AG09319 (cell line): ENCODE measurements around the gene KIF21B.

ENCODE experiments used
- DNase-seq: peaks from one replicate; pipeline ENCODE4 v3.0.0-alpha.2; 2010; ENCODE audit warnings: low read depth; ENCODE audit errors: extremely low read depth
- TF ChIP-seq, protein P1 (sequence below): IDR thresholded peaks from 2 replicates; pipeline ENCODE4 v1.5.1; 2011; ENCODE audit warnings: low read depth, mild to moderate bottlenecking, inconsistent platforms, low read length, moderate library complexity

KIF21B gene

DNA sequence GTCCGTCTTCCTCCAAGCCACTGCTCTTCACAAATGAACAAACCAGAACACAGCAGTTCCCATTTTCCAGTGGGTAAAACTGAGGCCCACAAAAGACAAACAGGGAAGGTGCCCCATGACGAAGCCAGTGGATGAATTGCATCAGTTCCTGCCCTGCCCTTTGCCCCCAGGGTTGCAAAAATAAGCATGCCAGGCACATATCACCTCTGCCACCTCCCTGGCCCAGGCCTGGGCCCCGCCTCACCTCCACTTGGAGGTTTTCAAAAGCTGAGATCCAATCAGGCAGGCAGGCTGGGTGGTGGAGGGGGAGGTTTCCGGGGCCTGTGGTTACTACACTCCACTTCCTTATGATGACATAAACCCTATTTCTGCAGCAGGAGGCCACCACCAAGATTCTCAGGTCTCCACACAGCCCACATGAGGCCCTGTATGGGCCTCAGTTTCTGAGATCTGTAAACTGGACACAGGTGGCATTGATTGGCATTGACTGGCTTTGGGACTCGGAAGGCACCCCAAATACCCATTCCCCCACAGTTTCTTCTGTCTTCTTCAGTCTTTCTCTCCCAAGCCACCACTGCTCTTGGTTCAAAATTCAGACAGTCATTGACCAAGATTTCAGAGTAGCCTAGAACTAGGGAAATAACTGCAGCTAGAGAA lies 4.1 kb downstream of the KIF21B start:
- TF ChIP-seq, protein P1, sequence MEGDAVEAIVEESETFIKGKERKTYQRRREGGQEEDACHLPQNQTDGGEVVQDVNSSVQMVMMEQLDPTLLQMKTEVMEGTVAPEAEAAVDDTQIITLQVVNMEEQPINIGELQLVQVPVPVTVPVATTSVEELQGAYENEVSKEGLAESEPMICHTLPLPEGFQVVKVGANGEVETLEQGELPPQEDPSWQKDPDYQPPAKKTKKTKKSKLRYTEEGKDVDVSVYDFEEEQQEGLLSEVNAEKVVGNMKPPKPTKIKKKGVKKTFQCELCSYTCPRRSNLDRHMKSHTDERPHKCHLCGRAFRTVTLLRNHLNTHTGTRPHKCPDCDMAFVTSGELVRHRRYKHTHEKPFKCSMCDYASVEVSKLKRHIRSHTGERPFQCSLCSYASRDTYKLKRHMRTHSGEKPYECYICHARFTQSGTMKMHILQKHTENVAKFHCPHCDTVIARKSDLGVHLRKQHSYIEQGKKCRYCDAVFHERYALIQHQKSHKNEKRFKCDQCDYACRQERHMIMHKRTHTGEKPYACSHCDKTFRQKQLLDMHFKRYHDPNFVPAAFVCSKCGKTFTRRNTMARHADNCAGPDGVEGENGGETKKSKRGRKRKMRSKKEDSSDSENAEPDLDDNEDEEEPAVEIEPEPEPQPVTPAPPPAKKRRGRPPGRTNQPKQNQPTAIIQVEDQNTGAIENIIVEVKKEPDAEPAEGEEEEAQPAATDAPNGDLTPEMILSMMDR = no peak
- DNase-seq = no peak

DNA sequence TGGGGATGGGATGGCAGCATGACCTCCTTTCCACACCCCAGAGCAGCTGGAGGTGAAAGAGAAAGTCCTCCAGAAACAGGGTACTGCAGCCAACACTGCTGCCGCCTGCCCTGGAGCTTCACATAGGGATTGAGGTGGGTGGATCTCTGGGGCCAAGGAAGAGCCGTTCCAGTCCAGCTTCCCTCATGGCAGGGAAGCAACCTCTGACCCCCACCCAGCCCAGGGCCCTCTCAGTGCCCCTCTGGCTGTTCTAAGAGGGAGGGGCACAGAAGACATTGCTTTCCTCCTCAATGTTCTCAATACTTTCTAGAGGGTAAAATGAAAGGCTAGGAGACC lies 5.7 kb downstream of the KIF21B start:
- TF ChIP-seq, protein P1 = no peak
- no peak for DNase-seq

DNA sequence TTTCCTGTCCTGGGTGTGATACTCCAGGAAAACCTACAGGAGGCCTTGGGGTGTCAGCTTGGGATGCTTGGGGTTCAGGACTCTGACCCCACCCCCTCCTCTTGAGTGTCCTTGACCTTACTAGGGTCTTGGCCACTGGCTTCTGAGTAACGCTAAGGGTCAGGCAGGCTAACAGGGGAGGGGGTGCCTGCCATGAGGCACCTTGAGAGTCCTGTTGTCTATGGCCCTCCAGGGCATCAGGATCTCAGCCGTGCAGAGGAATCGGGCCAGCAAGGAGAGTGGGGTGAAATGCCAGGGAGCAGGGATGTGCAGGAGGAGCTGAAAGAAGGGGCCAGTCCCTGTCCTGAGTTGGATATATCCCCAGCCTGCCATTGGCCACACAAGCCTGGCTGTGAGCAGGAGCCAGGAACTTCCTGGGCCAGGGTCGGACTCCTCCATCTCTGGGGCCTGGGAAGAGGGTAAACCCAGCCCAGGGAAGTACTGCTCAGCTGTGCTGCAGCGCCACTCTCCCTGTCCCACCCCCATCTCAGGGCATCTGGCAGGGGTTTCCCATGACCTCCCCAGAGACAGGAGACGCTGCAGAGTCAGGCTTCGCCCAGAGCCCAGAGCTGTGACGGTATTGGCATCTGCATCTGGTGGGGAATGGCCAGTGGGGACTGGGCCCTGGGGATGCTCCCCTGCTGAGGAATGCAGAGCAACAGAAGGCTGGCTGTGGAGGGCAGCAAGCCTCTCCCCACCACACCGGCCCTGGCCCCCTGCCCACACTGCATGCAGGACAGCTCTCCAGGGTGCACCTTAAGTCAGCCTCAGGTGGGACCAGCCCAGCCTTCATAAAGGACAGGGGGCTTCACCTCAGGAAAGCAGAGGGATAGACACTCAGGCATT lies 6.3 kb downstream of the KIF21B start:
- DNase-seq = no peak
- TF ChIP-seq, protein P1 = no peak

DNA sequence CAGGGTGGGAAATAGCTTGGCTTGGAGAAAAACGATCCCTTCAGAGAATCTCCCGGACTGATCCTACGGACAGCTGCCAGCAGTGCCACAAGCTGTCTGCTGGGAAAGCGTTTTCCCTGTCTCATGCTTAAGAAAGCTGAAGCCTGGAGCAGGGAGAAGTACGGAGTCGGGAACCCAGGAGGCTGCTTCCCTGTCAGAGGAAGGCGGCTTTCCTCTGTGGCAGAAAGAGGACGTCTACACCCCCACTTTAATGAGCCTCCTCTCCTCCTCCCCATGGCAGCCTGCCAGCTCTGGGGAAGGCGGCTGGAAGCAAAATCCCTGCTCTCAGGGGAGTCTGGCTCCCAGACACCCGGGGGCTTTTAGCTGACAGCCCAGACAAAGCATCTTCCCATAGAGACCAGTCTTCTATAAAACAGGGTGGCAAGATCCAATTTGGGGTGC lies 7.3 kb downstream of the KIF21B start:
- no peak for DNase-seq
- TF ChIP-seq, protein P1 = no peak

DNA sequence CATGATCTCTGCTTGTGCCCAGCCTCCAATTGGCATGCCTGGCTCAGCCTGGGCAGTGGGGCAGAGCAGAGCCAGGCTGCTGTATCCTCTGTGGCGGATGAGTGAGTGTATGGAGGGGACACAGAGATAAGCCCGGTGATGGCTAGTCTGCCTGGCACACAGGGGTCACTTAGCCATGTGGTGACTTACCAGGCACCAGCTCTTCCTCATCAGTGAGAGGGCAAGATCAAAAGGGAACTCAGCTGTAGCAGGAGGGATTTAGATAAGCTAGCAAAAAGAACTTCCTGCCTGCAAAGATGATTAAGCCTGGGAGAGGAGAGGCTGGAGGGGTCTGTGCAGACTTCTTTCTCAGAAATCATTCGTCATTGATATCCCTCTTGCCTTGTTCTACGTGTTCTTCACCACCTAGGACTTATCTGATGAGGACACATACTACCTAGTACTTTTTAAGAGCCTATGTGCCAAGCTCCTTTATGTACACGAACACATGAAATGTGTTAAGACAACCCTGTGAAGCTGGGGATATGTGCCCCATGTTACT lies 7.9 kb downstream of the KIF21B start:
- TF ChIP-seq, protein P1 = no peak
- no peak for DNase-seq

DNA sequence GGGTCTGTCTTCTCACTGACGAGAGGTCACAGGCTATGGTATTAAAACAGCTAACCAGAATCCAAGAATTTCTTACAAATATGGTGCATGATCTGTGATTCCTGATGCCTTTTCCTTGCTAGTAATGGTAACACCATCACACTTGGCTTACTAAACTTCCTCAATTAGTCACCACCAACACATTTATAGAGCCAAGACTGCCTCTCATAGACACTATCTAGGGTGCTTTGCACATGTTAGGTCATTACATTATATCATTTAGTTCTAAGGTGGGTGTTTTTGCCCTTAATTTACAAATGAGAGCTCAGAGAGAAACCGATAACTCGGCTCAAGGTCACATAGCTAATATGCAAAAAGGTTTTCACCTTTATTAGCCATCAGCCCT lies 8.7 kb downstream of the KIF21B start:
- no peak for DNase-seq
- TF ChIP-seq, protein P1 = no peak
